K562 (cell line): ENCODE results near the gene EZH1. TPM values are rescaled to one million over a fixed set of nuclear protein-coding genes. Genes with fewer than 3 reads are reported as not detected.
A peak's percentile ranks its signal among the peaks of the same experiment; 100 is the strongest.

Experiments used
- CBX2 ChIP-seq: fragments of 200-600 bp; sonication (generic); IDR thresholded peaks from one replicate; pipeline ENCODE4 v1.6.1; 2012; ENCODE audit warnings: mild to moderate bottlenecking, low read length, inconsistent platforms; ENCODE audit not compliant: insufficient read depth, poor library complexity, severe bottlenecking
- FOXK2 ChIP-seq, 2 experiments: fragments of 450-650 bp; IDR thresholded peaks in 1 of 2; conservative IDR thresholded peaks in 1 of 2; 2 replicates each; pipeline ENCODE4 v1.6.1; 2016; ENCODE audit warnings: low read depth in 2 of 2, mild to moderate bottlenecking in 1 of 2
- HEY1 ChIP-seq: fragments of 250-450 bp; sonication (Bioruptor Pico); IDR thresholded peaks from 2 replicates; pipeline ENCODE4 v1.5.0; 2020; ENCODE audit warnings: mild to moderate bottlenecking, moderate library complexity, borderline replicate concordance
- HOXB6 ChIP-seq: fragments of 250-450 bp; sonication (Bioruptor Pico); IDR thresholded peaks from 2 replicates; pipeline ENCODE4 v1.5.1; 2022; ENCODE audit warnings: mild to moderate bottlenecking, borderline replicate concordance
- KLF13 ChIP-seq: fragments of 450-650 bp; IDR thresholded peaks from 2 replicates; pipeline ENCODE4 v1.6.1; 2016; ENCODE audit warnings: missing genetic modification characterization, low read depth, mild to moderate bottlenecking, missing compliant biosample characterization, moderate library complexity, borderline replicate concordance
- MAZ ChIP-seq, 2 experiments: fragments of 450-650 bp in 1 of 2; sonication (generic) in 1 of 2; formaldehyde crosslinking; IDR thresholded peaks in 1 of 2; conservative IDR thresholded peaks in 1 of 2; 2 replicates each; pipeline versions ENCODE4 v1.4.0 to v1.5.0; 2020; ENCODE audit warnings: mild to moderate bottlenecking in 1 of 2, missing genetic modification reagents in 1 of 2
- NFIX ChIP-seq: fragments of 250-450 bp; sonication (Bioruptor Pico); IDR thresholded peaks from 2 replicates; pipeline ENCODE4 v1.4.0; 2020; ENCODE audit warnings: low read depth, mild to moderate bottlenecking, moderate library complexity
- NFRKB ChIP-seq: fragments of 450-650 bp; IDR thresholded peaks from 2 replicates; pipeline ENCODE4 v1.6.1; 2016; ENCODE audit warnings: low read depth
- NR2C1 ChIP-seq, 2 experiments: fragments of 450-650 bp; IDR thresholded peaks; 2 replicates each; pipeline ENCODE4 v1.6.1; 2017; ENCODE audit warnings: mild to moderate bottlenecking in 2 of 2, antibody characterized with exemption in 1 of 2, inconsistent platforms in 1 of 2, missing compliant biosample characterization in 1 of 2, missing genetic modification characterization in 1 of 2
- NRF1 ChIP-seq, 2 experiments: fragments of 450-650 bp; IDR thresholded peaks in 1 of 2; conservative IDR thresholded peaks in 1 of 2; 2 replicates each; pipeline ENCODE4 v1.6.1; 2014; ENCODE audit warnings: mild to moderate bottlenecking in 2 of 2
- RAD51 ChIP-seq: fragments of 450-650 bp; IDR thresholded peaks from 2 replicates; pipeline ENCODE4 v1.7.1; 2016; ENCODE audit warnings: low read depth, mild to moderate bottlenecking, borderline replicate concordance
- SIX5 ChIP-seq, 2 experiments: IDR thresholded peaks; 2 replicates each; pipeline ENCODE4 v1.6.1; 2011; ENCODE audit warnings: low read length in 2 of 2, borderline replicate concordance in 1 of 2, low read depth in 1 of 2, mild to moderate bottlenecking in 1 of 2, moderate library complexity in 1 of 2; ENCODE audit not compliant: insufficient read depth in 1 of 2
- SMAD4 ChIP-seq: fragments of 250-450 bp; sonication (Bioruptor Pico); conservative IDR thresholded peaks from 2 replicates; pipeline ENCODE4 v1.8.0; 2021; ENCODE audit warnings: inconsistent platforms, mild to moderate bottlenecking, moderate library complexity
- TARDBP ChIP-seq: fragments of 450-650 bp; IDR thresholded peaks from 2 replicates; pipeline ENCODE4 v1.6.1; 2016
- TCF7 ChIP-seq: sonication (generic); IDR thresholded peaks from 2 replicates; pipeline ENCODE4 v1.6.1; 2016; ENCODE audit warnings: antibody characterized with exemption, borderline replicate concordance
- ZNF764 ChIP-seq: fragments of 250-450 bp; sonication (Bioruptor Pico); IDR thresholded peaks from 2 replicates; pipeline ENCODE4 v1.4.0; 2020; ENCODE audit warnings: low read depth, mild to moderate bottlenecking, moderate library complexity
- polyA plus RNA-seq, 8 experiments: library from polyadenylated mRNA; depleted of rRNA in 4 of 8; stranded (reverse) in 5 of 8; unstranded in 3 of 8; fragments of >200 nt; fragmentation: Nextera tagmentation in 2 of 8; fragmentation: Illumina TruSeq in 1 of 8; extraction: Ambion mirVana in 2 of 8; extraction: Trizol in 1 of 8; gene quantifications; 2 replicates each; pipeline versions ENCODE4 v1.2.1 to v1.2.3, GENCODE V29; 2011 to 2014; ENCODE audit warnings: inconsistent platforms in 1 of 8, missing spikeins in 1 of 8
- total RNA-seq, 7 experiments: library from RNA; depleted of rRNA in 6 of 7; stranded (reverse); fragments of >200 nt in 6 of 7; fragmentation: Illumina TruSeq in 2 of 7; extraction: Trizol in 2 of 7; gene quantifications; 2 replicates each; pipeline versions ENCODE4 v1.2.1 to v1.2.3, GENCODE V29; 2011 to 2021; ENCODE audit warnings: low replicate concordance in 1 of 7
- TF ChIP-seq, protein P1 (sequence below): fragments of 450-650 bp; IDR thresholded peaks from 2 replicates; pipeline ENCODE4 v1.6.1; 2016; ENCODE audit warnings: mild to moderate bottlenecking, moderate library complexity

Gene EZH1
- total and polyA plus RNA-seq, 9 of the 15 experiments (the other 6 are each of a cell fraction or from before 2014, with no cell fraction given): 8.6 to 40.8 (median 22.9) TPM

DNA sequence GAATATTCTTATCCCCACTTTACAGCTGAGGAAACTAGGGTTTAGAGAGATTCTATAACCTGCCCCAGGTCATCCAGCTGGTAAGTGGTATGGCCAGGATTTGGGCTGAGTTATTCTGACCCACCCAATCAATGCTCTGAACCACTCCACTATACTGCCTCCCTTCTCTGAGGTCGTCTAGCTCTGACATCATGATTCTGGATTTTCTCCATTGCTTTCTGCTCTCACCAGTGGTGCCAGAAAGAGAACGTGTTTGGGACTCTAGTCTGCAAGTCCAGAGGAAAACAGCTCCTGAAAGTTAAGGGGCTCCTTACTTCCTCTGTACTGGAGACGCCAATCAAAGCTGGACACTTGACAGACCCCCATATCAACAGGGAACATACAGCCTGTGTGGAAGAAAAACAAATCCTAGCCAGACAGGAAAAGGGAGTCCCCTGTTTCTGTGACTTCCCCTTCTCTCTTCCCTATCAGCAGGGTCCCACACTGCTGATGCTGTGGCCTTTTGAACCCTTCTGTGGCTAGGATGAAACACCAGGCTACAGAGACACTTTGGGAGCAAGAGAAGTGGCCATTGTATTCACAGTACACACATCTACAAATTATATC lies 6.0 kb upstream of the EZH1 start (continued):
- TF ChIP-seq, protein P1, sequence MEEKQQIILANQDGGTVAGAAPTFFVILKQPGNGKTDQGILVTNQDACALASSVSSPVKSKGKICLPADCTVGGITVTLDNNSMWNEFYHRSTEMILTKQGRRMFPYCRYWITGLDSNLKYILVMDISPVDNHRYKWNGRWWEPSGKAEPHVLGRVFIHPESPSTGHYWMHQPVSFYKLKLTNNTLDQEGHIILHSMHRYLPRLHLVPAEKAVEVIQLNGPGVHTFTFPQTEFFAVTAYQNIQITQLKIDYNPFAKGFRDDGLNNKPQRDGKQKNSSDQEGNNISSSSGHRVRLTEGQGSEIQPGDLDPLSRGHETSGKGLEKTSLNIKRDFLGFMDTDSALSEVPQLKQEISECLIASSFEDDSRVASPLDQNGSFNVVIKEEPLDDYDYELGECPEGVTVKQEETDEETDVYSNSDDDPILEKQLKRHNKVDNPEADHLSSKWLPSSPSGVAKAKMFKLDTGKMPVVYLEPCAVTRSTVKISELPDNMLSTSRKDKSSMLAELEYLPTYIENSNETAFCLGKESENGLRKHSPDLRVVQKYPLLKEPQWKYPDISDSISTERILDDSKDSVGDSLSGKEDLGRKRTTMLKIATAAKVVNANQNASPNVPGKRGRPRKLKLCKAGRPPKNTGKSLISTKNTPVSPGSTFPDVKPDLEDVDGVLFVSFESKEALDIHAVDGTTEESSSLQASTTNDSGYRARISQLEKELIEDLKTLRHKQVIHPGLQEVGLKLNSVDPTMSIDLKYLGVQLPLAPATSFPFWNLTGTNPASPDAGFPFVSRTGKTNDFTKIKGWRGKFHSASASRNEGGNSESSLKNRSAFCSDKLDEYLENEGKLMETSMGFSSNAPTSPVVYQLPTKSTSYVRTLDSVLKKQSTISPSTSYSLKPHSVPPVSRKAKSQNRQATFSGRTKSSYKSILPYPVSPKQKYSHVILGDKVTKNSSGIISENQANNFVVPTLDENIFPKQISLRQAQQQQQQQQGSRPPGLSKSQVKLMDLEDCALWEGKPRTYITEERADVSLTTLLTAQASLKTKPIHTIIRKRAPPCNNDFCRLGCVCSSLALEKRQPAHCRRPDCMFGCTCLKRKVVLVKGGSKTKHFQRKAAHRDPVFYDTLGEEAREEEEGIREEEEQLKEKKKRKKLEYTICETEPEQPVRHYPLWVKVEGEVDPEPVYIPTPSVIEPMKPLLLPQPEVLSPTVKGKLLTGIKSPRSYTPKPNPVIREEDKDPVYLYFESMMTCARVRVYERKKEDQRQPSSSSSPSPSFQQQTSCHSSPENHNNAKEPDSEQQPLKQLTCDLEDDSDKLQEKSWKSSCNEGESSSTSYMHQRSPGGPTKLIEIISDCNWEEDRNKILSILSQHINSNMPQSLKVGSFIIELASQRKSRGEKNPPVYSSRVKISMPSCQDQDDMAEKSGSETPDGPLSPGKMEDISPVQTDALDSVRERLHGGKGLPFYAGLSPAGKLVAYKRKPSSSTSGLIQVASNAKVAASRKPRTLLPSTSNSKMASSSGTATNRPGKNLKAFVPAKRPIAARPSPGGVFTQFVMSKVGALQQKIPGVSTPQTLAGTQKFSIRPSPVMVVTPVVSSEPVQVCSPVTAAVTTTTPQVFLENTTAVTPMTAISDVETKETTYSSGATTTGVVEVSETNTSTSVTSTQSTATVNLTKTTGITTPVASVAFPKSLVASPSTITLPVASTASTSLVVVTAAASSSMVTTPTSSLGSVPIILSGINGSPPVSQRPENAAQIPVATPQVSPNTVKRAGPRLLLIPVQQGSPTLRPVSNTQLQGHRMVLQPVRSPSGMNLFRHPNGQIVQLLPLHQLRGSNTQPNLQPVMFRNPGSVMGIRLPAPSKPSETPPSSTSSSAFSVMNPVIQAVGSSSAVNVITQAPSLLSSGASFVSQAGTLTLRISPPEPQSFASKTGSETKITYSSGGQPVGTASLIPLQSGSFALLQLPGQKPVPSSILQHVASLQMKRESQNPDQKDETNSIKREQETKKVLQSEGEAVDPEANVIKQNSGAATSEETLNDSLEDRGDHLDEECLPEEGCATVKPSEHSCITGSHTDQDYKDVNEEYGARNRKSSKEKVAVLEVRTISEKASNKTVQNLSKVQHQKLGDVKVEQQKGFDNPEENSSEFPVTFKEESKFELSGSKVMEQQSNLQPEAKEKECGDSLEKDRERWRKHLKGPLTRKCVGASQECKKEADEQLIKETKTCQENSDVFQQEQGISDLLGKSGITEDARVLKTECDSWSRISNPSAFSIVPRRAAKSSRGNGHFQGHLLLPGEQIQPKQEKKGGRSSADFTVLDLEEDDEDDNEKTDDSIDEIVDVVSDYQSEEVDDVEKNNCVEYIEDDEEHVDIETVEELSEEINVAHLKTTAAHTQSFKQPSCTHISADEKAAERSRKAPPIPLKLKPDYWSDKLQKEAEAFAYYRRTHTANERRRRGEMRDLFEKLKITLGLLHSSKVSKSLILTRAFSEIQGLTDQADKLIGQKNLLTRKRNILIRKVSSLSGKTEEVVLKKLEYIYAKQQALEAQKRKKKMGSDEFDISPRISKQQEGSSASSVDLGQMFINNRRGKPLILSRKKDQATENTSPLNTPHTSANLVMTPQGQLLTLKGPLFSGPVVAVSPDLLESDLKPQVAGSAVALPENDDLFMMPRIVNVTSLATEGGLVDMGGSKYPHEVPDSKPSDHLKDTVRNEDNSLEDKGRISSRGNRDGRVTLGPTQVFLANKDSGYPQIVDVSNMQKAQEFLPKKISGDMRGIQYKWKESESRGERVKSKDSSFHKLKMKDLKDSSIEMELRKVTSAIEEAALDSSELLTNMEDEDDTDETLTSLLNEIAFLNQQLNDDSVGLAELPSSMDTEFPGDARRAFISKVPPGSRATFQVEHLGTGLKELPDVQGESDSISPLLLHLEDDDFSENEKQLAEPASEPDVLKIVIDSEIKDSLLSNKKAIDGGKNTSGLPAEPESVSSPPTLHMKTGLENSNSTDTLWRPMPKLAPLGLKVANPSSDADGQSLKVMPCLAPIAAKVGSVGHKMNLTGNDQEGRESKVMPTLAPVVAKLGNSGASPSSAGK: no peak
- TF ChIP-seq HEY1 (CRISPR knock-in tag) (no peak), NR2C1 (IDR thresholded peaks at IDR 0.05) (peak; percentile 43; the same call in 1 of the 2 replicates), NR2C1 (tag; IDR thresholded peaks at IDR 0.05) (no peak), KLF13 (tag) (no peak), TCF7 (no peak), SMAD4 (CRISPR knock-in tag) (peak; percentile 97), SIX5 (IDR thresholded peaks at IDR 0.05; ENCODE audit: borderline replicate concordance in 1 of 2, insufficient read depth in 1 of 2, low read depth in 1 of 2, low read length in 2 of 2) (no peak), TARDBP (no peak), ZNF764 (CRISPR knock-in tag) (no peak), MAZ (CRISPR knock-in tag; conservative IDR thresholded peaks at IDR 0.05 in 1 of 2, IDR thresholded peaks at IDR 0.05 in 1 of 2) (no peak), CBX2 (no peak), NFIX (CRISPR knock-in tag) (no peak), FOXK2 (conservative IDR thresholded peaks at IDR 0.05 in 1 of 2, IDR thresholded peaks at IDR 0.05 in 1 of 2; ENCODE audit: low read depth in 2 of 2) (peak; percentile 47 to 53; a peak in 2 of 4 replicates), HOXB6 (CRISPR knock-in tag) (no peak), NFRKB (no peak), NRF1 (conservative IDR thresholded peaks at IDR 0.05 in 1 of 2, IDR thresholded peaks at IDR 0.05 in 1 of 2) (0 out of 4 replicates have a peak, but pooled peaks of 1 of the 2 experiments have one; percentile 16), RAD51 (no peak)
